SJSA1 (cell line): ENCODE data around the gene CDKN2AIPNL. TPM values are rescaled to one million over a fixed set of nuclear protein-coding genes. Genes with fewer than 3 reads are reported as not detected.
"Not testable (repeated sequence)": the region's sequence is repeated elsewhere in the genome, so short reads cannot be mapped to it uniquely, and the experiment has no call there.

Source experiments
- DNase-seq, 2 experiments: peaks; one replicate each; pipeline ENCODE4 v3.0.0-alpha.2; 2015 to 2020; ENCODE audit warnings: low spot score in 2 of 2, low read depth in 1 of 2
- H3K27ac ChIP-seq: fragments of 250-450 bp; sonication (Bioruptor Pico); 2 replicates; pipeline ENCODE4 v1.5.1; 2020; ENCODE audit warnings: mild to moderate bottlenecking, moderate library complexity
- H3K27me3 ChIP-seq: fragments of 250-450 bp; sonication (Bioruptor Pico); replicated peaks from 2 replicates; pipeline ENCODE4 v1.5.1; 2020; ENCODE audit warnings: mild to moderate bottlenecking, moderate library complexity
- H3K36me3 ChIP-seq: fragments of 250-450 bp; sonication (Bioruptor Pico); 2 replicates; pipeline ENCODE4 v1.5.1; 2020; ENCODE audit warnings: mild to moderate bottlenecking
- H3K4me1 ChIP-seq: fragments of 250-450 bp; sonication (Bioruptor Pico); replicated peaks from 2 replicates; pipeline ENCODE4 v1.6.1; 2021; ENCODE audit warnings: mild to moderate bottlenecking
- H3K4me3 ChIP-seq: fragments of 250-450 bp; sonication (Bioruptor Pico); 2 replicates; pipeline ENCODE4 v1.5.1; 2020; ENCODE audit warnings: mild to moderate bottlenecking
- H3K9me3 ChIP-seq: fragments of 250-450 bp; sonication (Bioruptor Pico); replicated peaks from 2 replicates; pipeline ENCODE4 v1.5.1; 2020; ENCODE audit warnings: mild to moderate bottlenecking
- total RNA-seq: library from RNA; depleted of rRNA; stranded (reverse); fragments of >200 nt; shearing (Covaris generic); gene quantifications from 2 replicates; pipeline ENCODE4 v1.2.3, GENCODE V29; 2014

CDKN2AIPNL gene
- total RNA-seq, 1 experiment from 2014 or later: 106 TPM

DNA sequence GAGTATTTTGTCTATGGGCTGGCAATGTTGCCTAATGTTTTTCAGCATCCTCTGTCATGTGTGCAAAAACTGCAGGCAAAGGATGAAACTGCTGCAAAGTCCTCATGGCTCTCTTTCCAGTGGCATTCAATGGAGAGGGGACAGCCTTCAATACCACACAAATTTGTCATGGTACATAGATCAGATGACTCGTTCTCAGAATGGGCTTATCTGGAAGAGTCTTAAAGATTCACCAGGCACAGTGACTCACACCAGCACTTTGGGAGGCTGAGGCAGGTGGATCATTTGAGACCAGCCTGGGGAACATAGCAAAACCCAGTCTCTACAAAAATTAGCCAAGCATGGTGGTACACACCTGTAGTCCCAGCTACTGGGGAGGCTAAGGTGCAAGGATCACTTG is 5.3 kb downstream of the CDKN2AIPNL start:
- Histone ChIP-seq H3K4me1 (peaks cover 6% of the 10 kb centered on the region; the same call in 1 of the 2 replicates), H3K27ac (no peak overlapping the region), H3K27me3 (no peaks in the 10 kb centered on the region), H3K36me3 (peaks cover 50% of the 10 kb centered on the region), H3K9me3 (no peaks in the 10 kb centered on the region), H3K4me3 (no peak overlapping the region)
- no peak for DNase-seq

- Histone ChIP-seq H3K36me3 (peaks cover 47% of the 10 kb centered on the region), H3K27ac (no peak overlapping the region), H3K4me1 (no peaks in the 10 kb centered on the region), H3K27me3 (no peaks in the 10 kb centered on the region), H3K4me3 (no peak overlapping the region), H3K9me3 (no peaks in the 10 kb centered on the region)
- no peak for DNase-seq
Measured at GRCh38 chr5:134403951-134404350, 7.7 kb downstream of the CDKN2AIPNL start.

GRCh38 chr5:134398609-134399155 is 13.0 kb downstream of the CDKN2AIPNL start:
- no peak for DNase-seq
- Histone ChIP-seq H3K4me3 (no peak overlapping the region), H3K36me3 (peaks cover 65% of the 10 kb centered on the region), H3K9me3 (no peaks in the 10 kb centered on the region), H3K27me3 (no peaks in the 10 kb centered on the region), H3K4me1 (peaks cover 9% of the 10 kb centered on the region), H3K27ac (no peak overlapping the region)

DNA sequence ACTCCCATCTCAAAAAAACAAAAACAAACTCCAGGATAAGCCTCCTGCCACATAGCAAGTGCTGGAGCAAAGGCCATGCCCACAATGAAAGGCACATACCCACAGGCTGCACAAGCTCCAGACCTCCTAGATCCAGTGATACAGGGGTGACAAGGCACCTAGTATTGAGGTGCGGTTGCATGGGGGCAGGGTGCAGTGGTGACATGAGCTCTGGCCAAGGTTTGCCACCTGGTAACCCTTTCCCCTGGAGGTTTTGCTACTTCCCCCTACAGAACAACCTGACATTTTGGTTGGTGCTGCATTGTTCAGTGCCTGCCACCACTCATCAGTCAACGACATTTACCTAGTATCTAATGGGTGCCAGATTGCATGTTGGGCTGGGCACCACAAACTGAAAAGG is 14.5 kb downstream of the CDKN2AIPNL start:
- peaks cover 72% of the 10 kb centered on the region for H3K36me3 ChIP-seq
- H3K4me3 ChIP-seq: no peak overlapping the region
- H3K9me3 ChIP-seq: no peaks in the 10 kb centered on the region
- no peaks in the 10 kb centered on the region for H3K27me3 ChIP-seq
- peaks cover 9% of the 10 kb centered on the region for H3K4me1 ChIP-seq
- no peak overlapping the region for H3K27ac ChIP-seq
- DNase-seq: no peak

- Histone ChIP-seq H3K4me3 (no peak overlapping the region), H3K9me3 (no peaks in the 10 kb centered on the region), H3K27ac (no peak overlapping the region), H3K4me1 (peaks cover 9% of the 10 kb centered on the region), H3K27me3 (no peaks in the 10 kb centered on the region), H3K36me3 (peaks cover 73% of the 10 kb centered on the region)
- DNase-seq: no peak
Measured at GRCh38 chr5:134396274-134396673, 15.4 kb downstream of the CDKN2AIPNL start.

DNA sequence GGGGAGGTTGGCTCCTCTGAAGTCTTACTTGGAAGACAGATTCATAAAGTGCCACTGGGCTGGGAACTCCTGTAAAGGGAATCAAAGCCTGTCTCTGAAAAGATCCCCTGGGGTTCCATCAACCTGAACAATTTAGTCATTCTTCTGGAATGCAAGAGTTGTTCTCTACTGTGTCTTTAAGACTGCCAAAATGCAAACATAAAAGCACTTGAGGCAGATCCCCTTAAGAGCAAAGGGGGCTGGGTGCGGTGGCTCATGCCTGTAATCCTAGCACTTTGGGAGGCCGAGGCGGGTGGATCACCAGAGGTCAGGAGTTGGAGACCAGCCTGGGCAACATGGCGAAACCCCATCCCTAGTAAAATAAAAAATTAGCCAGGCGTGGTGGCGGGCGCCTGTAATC is 16.7 kb downstream of the CDKN2AIPNL start:
- H3K27ac ChIP-seq: no peak overlapping the region
- H3K36me3 ChIP-seq: peaks cover 84% of the 10 kb centered on the region
- no peaks in the 10 kb centered on the region for H3K27me3 ChIP-seq
- H3K4me1 ChIP-seq: peaks cover 9% of the 10 kb centered on the region
- peak in 1 of 2 experiments; percentile 22 for DNase-seq
- no peak overlapping the region for H3K4me3 ChIP-seq
- H3K9me3 ChIP-seq: no peaks in the 10 kb centered on the region

DNA sequence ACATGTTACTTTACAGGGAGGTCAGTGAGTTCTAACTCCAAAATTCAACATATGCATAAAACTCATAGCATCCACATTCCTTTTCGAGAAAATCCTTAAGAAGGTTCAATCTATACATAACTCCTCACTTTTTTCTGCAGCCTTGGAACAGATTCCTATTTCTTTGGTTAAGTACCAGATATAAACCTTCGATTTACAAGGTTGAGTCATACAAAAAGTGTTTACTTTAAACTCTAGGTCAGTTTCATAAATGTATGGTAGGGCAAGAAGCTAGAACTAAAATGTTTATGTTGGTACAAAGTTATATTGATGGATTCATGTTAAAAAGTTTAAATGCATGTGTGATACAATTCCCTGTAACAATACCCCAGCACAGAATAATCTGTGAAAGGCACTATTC is 19.4 kb downstream of the CDKN2AIPNL start:
- Histone ChIP-seq H3K4me1 (peaks cover 9% of the 10 kb centered on the region), H3K27me3 (no peaks in the 10 kb centered on the region), H3K36me3 (peaks cover 92% of the 10 kb centered on the region), H3K9me3 (no peaks in the 10 kb centered on the region), H3K4me3 (no peak overlapping the region), H3K27ac (no peak overlapping the region)
- no peak for DNase-seq

- Histone ChIP-seq H3K9me3 (no peaks in the 10 kb centered on the region), H3K4me1 (no peaks in the 10 kb centered on the region; the same call in 1 of the 2 replicates), H3K4me3 (no peak overlapping the region), H3K27me3 (no peaks in the 10 kb centered on the region), H3K36me3 (peaks cover 89% of the 10 kb centered on the region), H3K27ac (no peak overlapping the region)
- DNase-seq: no peak
Measured at GRCh38 chr5:134387443-134387842, 24.2 kb downstream of the CDKN2AIPNL start.

- Histone ChIP-seq H3K4me1 (no peaks in the 10 kb centered on the region), H3K9me3 (no peaks in the 10 kb centered on the region), H3K27me3 (no peaks in the 10 kb centered on the region), H3K36me3 (peaks cover 88% of the 10 kb centered on the region), H3K27ac (no peak overlapping the region), H3K4me3 (no peak overlapping the region)
- no peak for DNase-seq
Measured at GRCh38 chr5:134383980-134384697, 27.5 kb downstream of the CDKN2AIPNL start.

- H3K4me3 ChIP-seq, DNase-seq, H3K27me3 ChIP-seq, H3K27ac ChIP-seq, H3K4me1 ChIP-seq, H3K9me3 ChIP-seq: not testable (repeated sequence)
- peaks cover 89% of the 10 kb centered on the region for H3K36me3 ChIP-seq
Measured at GRCh38 chr5:134382204-134382603, 29.5 kb downstream of the CDKN2AIPNL start.

GRCh38 chr5:134380346-134380745 is 31.3 kb downstream of the CDKN2AIPNL start:
- H3K27ac ChIP-seq: no peak overlapping the region
- no peaks in the 10 kb centered on the region for H3K4me1 ChIP-seq
- H3K9me3 ChIP-seq: no peaks in the 10 kb centered on the region
- peaks cover 85% of the 10 kb centered on the region for H3K36me3 ChIP-seq
- DNase-seq: no peak
- no peak overlapping the region for H3K4me3 ChIP-seq
- no peaks in the 10 kb centered on the region for H3K27me3 ChIP-seq

DNA sequence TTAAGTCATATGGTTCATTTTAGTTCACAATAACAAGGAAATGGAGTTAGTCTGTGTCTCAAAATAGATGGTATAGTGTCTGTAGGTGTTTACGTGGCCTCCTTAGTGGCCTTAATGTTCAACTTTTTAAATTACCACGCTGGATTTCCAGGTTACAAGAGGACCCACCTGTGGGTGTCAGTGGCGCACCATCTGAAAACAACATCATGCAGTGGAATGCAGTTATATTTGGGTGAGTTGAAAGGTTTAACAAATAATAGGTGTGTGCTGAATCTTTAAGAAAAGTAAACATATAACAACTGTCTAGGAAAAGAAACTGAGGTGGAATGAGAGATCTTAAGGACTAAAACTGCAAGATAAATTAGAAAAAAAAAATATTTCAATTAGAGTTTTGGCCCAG is 37.4 kb downstream of the CDKN2AIPNL start:
- no peak for DNase-seq
- Histone ChIP-seq H3K27ac (no peak overlapping the region), H3K9me3 (no peaks in the 10 kb centered on the region), H3K27me3 (no peaks in the 10 kb centered on the region), H3K36me3 (peaks cover 59% of the 10 kb centered on the region), H3K4me1 (peaks cover 13% of the 10 kb centered on the region), H3K4me3 (no peak overlapping the region)

DNA sequence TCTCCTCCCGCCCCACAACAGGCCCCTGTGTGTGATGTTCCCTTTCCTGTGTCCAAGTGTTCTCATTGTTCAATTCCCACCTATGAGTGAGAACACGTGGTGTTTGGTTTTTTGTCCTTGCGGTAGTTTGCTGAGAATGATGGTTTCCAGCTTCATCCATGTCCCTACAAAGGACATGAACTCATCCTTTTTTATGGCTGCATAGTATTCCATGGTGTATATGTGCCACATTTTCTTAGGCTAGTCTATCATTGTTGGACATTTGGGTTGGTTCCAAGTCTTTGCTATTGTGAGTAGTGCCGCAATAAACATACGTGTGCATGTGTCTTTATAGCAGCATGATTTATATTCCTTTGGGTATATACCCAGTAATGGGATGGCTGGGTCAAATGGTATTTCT is 38.0 kb downstream of the CDKN2AIPNL start:
- H3K27ac ChIP-seq, H3K9me3 ChIP-seq, DNase-seq, H3K27me3 ChIP-seq, H3K4me3 ChIP-seq: not testable (repeated sequence)
- H3K4me1 ChIP-seq: peaks cover 13% of the 10 kb centered on the region
- peaks cover 54% of the 10 kb centered on the region for H3K36me3 ChIP-seq

DNA sequence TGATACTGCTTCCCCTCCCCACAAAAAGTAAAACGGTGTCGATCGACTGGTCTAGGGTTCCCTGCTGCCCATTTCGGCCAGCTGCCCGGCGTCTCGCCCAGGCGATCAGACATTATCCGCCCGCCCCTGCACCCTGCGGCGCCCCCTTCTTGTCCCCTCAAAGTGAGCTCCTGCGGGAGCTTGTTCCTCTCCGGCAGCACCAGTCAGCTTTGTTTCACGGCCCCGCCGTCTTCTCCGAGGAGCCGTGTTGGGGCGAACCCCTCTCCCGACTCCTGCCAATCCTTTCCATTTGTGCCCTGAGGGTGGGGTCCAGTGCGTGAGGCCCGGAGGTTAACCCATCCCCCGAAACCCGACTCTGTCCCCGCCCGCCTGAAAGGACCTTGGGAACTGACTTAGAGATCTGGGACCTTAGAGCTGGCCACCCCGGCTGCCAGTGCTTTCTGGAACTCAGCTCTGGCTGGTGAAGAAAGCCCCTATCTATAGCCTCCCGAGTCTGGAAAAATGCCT is 39.8 kb downstream of the CDKN2AIPNL start:
- no peaks in the 10 kb centered on the region for H3K9me3 ChIP-seq
- peak overlapping the region; percentile 99 for H3K27ac ChIP-seq
- H3K4me3 ChIP-seq: peak overlapping the region; percentile 86
- H3K36me3 ChIP-seq: peaks cover 42% of the 10 kb centered on the region
- H3K4me1 ChIP-seq: peaks cover 17% of the 10 kb centered on the region
- no peaks in the 10 kb centered on the region for H3K27me3 ChIP-seq
- peak in 1 of 2 experiments; percentile 73 for DNase-seq
